GM12874 (cell line): ENCODE measurements around the gene KLK3.

ENCODE experiments used
- TF ChIP-seq, protein P1 (sequence below): IDR thresholded peaks from 2 replicates; pipeline ENCODE4 v1.5.1; 2011; ENCODE audit warnings: low read depth, mild to moderate bottlenecking, control low read depth, low read length, moderate library complexity; ENCODE audit not compliant: insufficient read depth

KLK3 gene

DNA sequence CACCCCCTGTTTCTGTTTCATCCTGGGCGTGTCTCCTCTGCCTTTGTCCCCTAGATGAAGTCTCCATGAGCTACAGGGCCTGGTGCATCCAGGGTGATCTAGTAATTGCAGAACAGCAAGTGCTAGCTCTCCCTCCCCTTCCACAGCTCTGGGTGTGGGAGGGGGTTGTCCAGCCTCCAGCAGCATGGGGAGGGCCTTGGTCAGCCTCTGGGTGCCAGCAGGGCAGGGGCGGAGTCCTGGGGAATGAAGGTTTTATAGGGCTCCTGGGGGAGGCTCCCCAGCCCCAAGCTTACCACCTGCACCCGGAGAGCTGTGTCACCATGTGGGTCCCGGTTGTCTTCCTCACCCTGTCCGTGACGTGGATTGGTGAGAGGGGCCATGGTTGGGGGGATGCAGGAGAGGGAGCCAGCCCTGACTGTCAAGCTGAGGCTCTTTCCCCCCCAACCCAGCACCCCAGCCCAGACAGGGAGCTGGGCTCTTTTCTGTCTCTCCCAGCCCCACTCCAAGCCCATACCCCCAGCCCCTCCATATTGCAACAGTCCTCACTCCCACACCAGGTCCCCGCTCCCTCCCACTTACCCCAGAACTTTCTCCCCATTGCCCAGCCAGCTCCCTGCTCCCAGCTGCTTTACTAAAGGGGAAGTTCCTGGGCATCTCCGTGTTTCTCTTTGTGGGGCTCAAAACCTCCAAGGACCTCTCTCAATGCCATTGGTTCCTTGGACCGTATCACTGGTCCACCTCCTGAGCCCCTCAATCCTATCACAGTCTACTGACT, at the start of gene KLK3:
Gene KLK3 (plus strand): TSS at position 280 of the 775 bp plus-strand sequence. CDS start 41 bp downstream, at position 321.
- TF ChIP-seq, protein P1, sequence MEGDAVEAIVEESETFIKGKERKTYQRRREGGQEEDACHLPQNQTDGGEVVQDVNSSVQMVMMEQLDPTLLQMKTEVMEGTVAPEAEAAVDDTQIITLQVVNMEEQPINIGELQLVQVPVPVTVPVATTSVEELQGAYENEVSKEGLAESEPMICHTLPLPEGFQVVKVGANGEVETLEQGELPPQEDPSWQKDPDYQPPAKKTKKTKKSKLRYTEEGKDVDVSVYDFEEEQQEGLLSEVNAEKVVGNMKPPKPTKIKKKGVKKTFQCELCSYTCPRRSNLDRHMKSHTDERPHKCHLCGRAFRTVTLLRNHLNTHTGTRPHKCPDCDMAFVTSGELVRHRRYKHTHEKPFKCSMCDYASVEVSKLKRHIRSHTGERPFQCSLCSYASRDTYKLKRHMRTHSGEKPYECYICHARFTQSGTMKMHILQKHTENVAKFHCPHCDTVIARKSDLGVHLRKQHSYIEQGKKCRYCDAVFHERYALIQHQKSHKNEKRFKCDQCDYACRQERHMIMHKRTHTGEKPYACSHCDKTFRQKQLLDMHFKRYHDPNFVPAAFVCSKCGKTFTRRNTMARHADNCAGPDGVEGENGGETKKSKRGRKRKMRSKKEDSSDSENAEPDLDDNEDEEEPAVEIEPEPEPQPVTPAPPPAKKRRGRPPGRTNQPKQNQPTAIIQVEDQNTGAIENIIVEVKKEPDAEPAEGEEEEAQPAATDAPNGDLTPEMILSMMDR, result no peak

- TF ChIP-seq, protein P1, result no peak
These were observed 45.9 kb upstream of the KLK3 start for GRCh38 chr19:50808856-50809255.

- TF ChIP-seq, protein P1, result no peak
These were observed 42.2 kb upstream of the KLK3 start for GRCh38 chr19:50812474-50812873.

DNA sequence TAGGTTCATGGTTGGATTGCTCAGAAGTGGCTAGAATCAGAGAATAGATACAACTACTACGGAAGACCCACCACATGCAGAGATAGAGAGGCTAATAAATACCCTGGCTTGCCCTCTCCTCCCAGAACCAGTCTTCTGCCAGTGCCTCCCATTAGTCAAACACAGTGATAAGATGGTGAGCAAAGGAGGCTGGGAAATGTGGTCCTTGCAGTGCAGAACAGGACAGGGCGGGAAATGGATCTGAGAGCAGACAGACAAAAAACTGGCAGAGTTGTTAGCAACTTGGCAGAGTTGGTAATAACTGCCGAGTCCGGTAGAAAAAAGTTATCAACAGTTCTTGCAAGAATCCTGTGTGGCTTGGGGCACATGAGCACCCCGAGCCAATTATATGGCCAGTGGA, 39.8 kb upstream of the KLK3 start:
- TF ChIP-seq, protein P1, result no peak

- TF ChIP-seq, protein P1, result no peak
These were observed 39.3 kb upstream of the KLK3 start for GRCh38 chr19:50815439-50815838.

DNA sequence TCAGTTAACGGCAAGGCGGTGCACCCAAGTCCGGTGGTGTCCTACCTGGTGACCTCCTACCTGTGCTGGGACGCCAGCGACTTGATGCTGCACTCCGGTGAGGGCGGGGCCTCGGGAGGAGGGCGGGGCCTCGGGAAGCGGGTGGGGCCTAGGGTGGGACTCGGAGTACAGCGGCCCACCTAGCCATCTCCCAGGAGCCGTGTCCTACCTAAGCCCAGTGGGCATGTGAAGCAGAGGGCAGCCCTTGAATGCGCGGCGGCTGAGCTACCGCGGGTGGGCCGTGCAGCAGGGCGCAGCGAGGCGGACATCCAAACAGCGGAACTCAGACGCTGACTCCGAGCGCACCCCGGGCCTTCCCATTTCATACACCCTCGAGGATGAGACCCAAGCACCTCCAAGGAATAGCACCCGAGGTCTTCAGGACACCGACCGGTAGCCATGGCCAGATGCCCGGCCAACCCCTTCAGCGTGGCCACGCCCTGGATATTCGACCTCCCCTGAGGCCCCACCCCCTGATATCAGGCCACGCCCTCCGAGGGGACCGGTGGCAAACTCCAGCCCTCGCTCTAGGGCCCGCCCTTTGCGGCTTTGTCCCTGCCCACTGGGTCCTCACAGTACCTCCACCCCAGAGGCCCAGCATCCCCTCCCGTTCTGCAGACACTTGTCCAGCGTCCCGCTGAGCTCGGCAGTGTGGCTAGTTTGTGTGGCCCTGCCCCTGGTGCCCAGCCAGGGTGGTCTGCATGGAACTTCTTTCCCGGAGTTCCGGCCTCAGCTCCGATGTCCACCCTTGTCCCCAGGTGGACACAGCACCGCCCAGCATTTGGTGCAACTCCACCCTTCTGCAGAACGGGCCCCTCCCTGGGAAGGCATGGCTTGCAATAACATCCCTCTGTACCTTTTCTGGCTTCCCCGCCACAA, 36.5 kb upstream of the KLK3 start:
- TF ChIP-seq, protein P1, result no peak

DNA sequence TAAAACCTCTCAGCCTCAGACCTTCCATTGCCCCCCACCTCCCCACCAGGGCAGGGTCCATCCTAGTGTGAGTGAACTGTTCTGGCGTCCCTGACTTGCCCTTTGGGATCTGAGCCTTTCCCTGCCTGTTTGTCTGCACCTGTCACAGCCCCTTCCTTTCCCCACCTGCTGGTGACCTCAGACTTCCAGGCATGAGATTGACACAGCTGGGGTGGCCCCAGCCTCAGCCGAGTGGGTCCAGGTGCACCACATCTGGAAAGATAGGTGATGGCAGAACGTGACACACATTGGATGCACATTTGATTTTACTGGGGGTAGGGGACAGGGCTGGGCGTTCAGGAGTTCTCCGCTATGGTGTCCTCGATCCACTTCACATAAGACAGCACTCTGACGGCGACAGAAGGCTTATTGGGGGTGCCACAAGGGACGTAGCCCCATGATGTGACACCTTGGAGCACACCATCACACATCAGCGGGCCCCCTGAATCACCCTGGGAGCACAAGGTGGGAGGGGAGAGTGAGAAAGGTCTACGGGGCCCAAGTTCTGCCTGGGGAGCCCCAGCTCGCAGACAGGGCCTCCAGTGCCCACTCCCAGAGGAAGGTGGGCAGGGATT, 35.7 kb upstream of the KLK3 start:
- TF ChIP-seq, protein P1, result no peak
